ENCODE data around the gene PLXNB3.

DNA sequence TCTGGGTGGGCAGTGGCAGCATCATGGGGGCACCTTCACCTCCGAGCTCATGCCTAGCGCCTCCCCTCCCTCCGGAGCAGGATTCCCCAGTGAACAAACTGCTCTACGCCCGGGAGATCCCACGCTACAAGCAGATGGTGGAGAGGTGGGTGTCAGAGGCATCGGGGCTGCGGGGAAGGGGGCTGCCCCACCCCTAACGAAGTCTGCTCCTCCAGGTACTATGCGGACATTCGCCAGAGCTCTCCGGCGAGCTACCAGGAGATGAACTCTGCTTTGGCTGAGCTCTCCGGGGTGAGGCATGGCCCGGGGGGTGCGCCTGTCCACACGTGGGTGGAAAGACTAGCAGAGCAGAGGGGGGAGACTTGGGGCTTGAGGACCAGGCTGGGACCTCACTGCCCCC is 14.1 kb downstream of the PLXNB3 start:
- TF ChIP-seq, protein P1, sequence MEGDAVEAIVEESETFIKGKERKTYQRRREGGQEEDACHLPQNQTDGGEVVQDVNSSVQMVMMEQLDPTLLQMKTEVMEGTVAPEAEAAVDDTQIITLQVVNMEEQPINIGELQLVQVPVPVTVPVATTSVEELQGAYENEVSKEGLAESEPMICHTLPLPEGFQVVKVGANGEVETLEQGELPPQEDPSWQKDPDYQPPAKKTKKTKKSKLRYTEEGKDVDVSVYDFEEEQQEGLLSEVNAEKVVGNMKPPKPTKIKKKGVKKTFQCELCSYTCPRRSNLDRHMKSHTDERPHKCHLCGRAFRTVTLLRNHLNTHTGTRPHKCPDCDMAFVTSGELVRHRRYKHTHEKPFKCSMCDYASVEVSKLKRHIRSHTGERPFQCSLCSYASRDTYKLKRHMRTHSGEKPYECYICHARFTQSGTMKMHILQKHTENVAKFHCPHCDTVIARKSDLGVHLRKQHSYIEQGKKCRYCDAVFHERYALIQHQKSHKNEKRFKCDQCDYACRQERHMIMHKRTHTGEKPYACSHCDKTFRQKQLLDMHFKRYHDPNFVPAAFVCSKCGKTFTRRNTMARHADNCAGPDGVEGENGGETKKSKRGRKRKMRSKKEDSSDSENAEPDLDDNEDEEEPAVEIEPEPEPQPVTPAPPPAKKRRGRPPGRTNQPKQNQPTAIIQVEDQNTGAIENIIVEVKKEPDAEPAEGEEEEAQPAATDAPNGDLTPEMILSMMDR (conservative IDR thresholded peaks at IDR 0.05; ENCODE audit: low read length), result no peak
- no peak for TF ChIP-seq EZH2phosphoT487 (IDR thresholded peaks at IDR 0.05; ENCODE audit: borderline replicate concordance, low read depth, low read length)

Measured in OCI-LY7 (cell line).